ENCODE data around the gene GNA12.

GRCh38 chr7:2785071-2785500, 59.0 kb downstream of the GNA12 start:
- TF ChIP-seq CTCF (conservative IDR thresholded peaks at IDR 0.05): no peak
- no peak for TF ChIP-seq ZFX (IDR thresholded peaks at IDR 0.05)
